Neuronal stem cell (in vitro differentiated cells): Measurements from ENCODE around the gene NOS1AP.

Experiments used
- DNase-seq: peaks from one replicate; pipeline ENCODE4 v3.0.0-alpha.2; 2013; ENCODE audit warnings: low spot score
- H2AFZ ChIP-seq: one replicate; pipeline ENCODE4 v1.6.1; 2013; ENCODE audit warnings: mild to moderate bottlenecking, low read length, inconsistent platforms
- H2AK5ac ChIP-seq: 2 replicates; pipeline ENCODE4 v1.6.1; 2013; ENCODE audit warnings: low read depth, mild to moderate bottlenecking, inconsistent platforms, low read length, moderate library complexity, mixed read lengths
- H2BK120ac ChIP-seq: 2 replicates; pipeline ENCODE4 v1.6.1; 2013; ENCODE audit warnings: low read depth, mild to moderate bottlenecking, inconsistent platforms, low read length, moderate library complexity, mixed read lengths
- H2BK12ac ChIP-seq: one replicate; pipeline ENCODE4 v1.6.1; 2013; ENCODE audit warnings: low read length, inconsistent platforms
- H2BK15ac ChIP-seq: 2 replicates; pipeline ENCODE4 v1.6.1; 2013; ENCODE audit warnings: mild to moderate bottlenecking, low read length, inconsistent platforms, mixed read lengths
- H2BK5ac ChIP-seq: one replicate; pipeline ENCODE4 v1.6.1; 2013; ENCODE audit warnings: inconsistent platforms, mild to moderate bottlenecking, low read length, moderate library complexity
- H3K14ac ChIP-seq: one replicate; pipeline ENCODE4 v1.6.1; 2013; ENCODE audit warnings: low read length, inconsistent platforms
- H3K18ac ChIP-seq: 2 replicates; pipeline ENCODE4 v1.6.1; 2013; ENCODE audit warnings: low read length, inconsistent platforms
- H3K23ac ChIP-seq: 2 replicates; pipeline ENCODE4 v1.6.1; 2013; ENCODE audit warnings: low read depth, mild to moderate bottlenecking, mixed read lengths, low read length, inconsistent platforms; ENCODE audit not compliant: poor library complexity
- H3K27ac ChIP-seq: replicated peaks from 3 replicates; pipeline ENCODE4 v1.5.1; 2013; ENCODE audit warnings: low read length, inconsistent platforms
- H3K27me3 ChIP-seq, 3 experiments: 2 replicates each; pipeline ENCODE4 v1.6.1; 2013; ENCODE audit warnings: low read length in 3 of 3, mild to moderate bottlenecking in 2 of 3, inconsistent platforms in 1 of 3, low read depth in 1 of 3, mixed read lengths in 1 of 3, moderate library complexity in 1 of 3; ENCODE audit not compliant: control insufficient read depth in 3 of 3, insufficient read depth in 3 of 3
- H3K36me3 ChIP-seq, 2 donors: replicated peaks in 1 of 2; 2 replicates each; pipeline ENCODE4 v1.6.1; 2013; ENCODE audit warnings: low read length in 2 of 2; ENCODE audit not compliant: control insufficient read depth in 2 of 2, insufficient read depth in 2 of 2
- H3K4ac ChIP-seq: 2 replicates; pipeline ENCODE4 v1.6.1; 2013; ENCODE audit warnings: inconsistent platforms, mild to moderate bottlenecking, low read length, moderate library complexity
- H3K4me1 ChIP-seq, 2 donors: 1 replicate in 1 of 2; 2 replicates in 1 of 2; pipeline ENCODE4 v1.6.1; 2013; ENCODE audit warnings: low read length in 2 of 2, low read depth in 1 of 2; ENCODE audit not compliant: control insufficient read depth in 2 of 2, insufficient read depth in 1 of 2
- H3K4me2 ChIP-seq: one replicate; pipeline ENCODE4 v1.6.1; 2013; ENCODE audit warnings: mild to moderate bottlenecking, low read length, inconsistent platforms; ENCODE audit not compliant: insufficient read depth, poor library complexity, severe bottlenecking
- H3K4me3 ChIP-seq, 2 donors: 2 replicates each; pipeline ENCODE4 v1.5.1; 2013; ENCODE audit warnings: low read length in 2 of 2, mild to moderate bottlenecking in 2 of 2, inconsistent platforms in 1 of 2, moderate library complexity in 1 of 2
- H3K79me1 ChIP-seq: one replicate; pipeline ENCODE4 v1.6.1; 2013; ENCODE audit warnings: low read depth, mild to moderate bottlenecking, inconsistent platforms, low read length, moderate library complexity
- H3K9ac ChIP-seq: one replicate; pipeline ENCODE4 v1.6.1; 2013; ENCODE audit warnings: mild to moderate bottlenecking, low read depth, low read length, inconsistent platforms; ENCODE audit not compliant: poor library complexity
- H3K9me3 ChIP-seq, 2 donors: replicated peaks in 1 of 2; 2 replicates each; pipeline versions ENCODE3 to v1.6.1; 2013; ENCODE audit warnings: low read length in 2 of 2, mild to moderate bottlenecking in 2 of 2, inconsistent platforms in 1 of 2, low read depth in 1 of 2, mixed read lengths in 1 of 2, moderate library complexity in 1 of 2; ENCODE audit not compliant: control insufficient read depth in 2 of 2, insufficient read depth in 1 of 2
- H4K8ac ChIP-seq: one replicate; pipeline ENCODE4 v1.6.1; 2013; ENCODE audit warnings: low read depth, mild to moderate bottlenecking, inconsistent platforms, low read length, moderate library complexity
- H4K91ac ChIP-seq: one replicate; pipeline ENCODE4 v1.6.1; 2013; ENCODE audit warnings: low read length, low read depth, mild to moderate bottlenecking, inconsistent platforms; ENCODE audit not compliant: poor library complexity
- WGBS, 2 donors: extraction: QIAGEN DNeasy Blood & Tissue Kit; methylation state at CpG; one replicate each; pipeline ENCODE4 v1.1.7; 2013; ENCODE audit warnings: missing lambda C conversion rate in 2 of 2, mixed read lengths in 1 of 2; ENCODE audit not compliant: insufficient read length in 2 of 2, insufficient replicate concordance in 1 of 2; ENCODE audit errors: extremely low coverage in 2 of 2; 5-methylcytosine and 5-hydroxymethylcytosine counted together

NOS1AP gene

DNA sequence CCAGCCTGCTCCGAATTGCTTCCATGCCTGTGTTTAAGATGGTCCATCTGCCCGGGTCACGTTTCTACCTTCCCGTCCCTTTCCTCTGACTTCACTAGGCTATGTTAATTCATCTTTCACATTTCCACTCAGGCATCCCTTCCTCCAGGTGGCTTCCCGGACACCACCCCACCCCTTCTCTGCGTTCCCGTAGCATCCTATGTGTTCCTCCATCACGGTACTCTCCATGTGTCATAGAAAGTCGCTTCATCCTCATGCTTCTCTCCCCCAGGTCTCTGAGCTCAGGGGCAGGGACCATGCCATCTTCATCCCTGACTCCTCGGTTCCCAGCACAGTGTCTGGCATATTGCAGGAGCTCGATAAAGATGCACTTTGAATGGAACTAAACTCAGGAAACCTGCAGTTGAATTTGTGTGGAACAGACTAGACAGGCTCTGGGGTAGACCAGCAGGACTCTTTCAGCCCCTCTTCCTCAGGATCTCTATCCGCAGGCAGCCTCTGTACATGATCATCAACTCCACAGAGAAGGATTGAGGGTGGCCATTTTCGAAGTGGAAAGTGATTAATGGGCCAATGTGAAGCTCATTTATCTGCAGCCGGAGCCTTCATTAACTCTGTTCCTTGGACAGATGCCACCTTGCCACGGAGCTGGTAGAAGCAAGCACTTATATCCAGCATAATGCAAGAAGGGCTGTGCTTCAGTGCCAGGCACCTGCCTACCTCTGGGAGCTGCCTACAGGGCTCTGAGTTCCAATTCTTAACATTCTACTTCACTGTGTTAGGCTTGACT is 321.1 kb downstream of the NOS1AP start:
- Histone ChIP-seq H3K14ac (no peak overlapping the region), H4K8ac (no peak overlapping the region), H3K79me1 (no peaks in the 10 kb centered on the region), H3K4me2 (no peak overlapping the region), H2AFZ (no peak overlapping the region), H3K23ac (no peak overlapping the region), H2BK5ac (no peak overlapping the region), H2BK12ac (no peak overlapping the region), H2BK15ac (peak overlapping the region; percentile 86), H3K9ac (no peak overlapping the region), H3K4ac (no peak overlapping the region), H2BK120ac (peak overlapping the region; percentile 13), H3K18ac (peak overlapping the region; percentile 60), H3K27ac (no peak overlapping the region), H3K4me3 (no peak overlapping the region), H2AK5ac (peak overlapping the region; percentile 0), H3K36me3 (peaks cover 0 to 9% of the 10 kb centered on the region in 2 donors), H4K91ac (no peak overlapping the region), H3K4me1 (peaks cover 18 to 28% of the 10 kb centered on the region in 2 donors), H3K27me3 (no peaks in the 10 kb centered on the region), H3K9me3 (no peaks in the 10 kb centered on the region)
- WGBS, 2 donors, result no CpG with 5 or more reads among the region's 15 CpGs
- DNase-seq, result no peak

DNA sequence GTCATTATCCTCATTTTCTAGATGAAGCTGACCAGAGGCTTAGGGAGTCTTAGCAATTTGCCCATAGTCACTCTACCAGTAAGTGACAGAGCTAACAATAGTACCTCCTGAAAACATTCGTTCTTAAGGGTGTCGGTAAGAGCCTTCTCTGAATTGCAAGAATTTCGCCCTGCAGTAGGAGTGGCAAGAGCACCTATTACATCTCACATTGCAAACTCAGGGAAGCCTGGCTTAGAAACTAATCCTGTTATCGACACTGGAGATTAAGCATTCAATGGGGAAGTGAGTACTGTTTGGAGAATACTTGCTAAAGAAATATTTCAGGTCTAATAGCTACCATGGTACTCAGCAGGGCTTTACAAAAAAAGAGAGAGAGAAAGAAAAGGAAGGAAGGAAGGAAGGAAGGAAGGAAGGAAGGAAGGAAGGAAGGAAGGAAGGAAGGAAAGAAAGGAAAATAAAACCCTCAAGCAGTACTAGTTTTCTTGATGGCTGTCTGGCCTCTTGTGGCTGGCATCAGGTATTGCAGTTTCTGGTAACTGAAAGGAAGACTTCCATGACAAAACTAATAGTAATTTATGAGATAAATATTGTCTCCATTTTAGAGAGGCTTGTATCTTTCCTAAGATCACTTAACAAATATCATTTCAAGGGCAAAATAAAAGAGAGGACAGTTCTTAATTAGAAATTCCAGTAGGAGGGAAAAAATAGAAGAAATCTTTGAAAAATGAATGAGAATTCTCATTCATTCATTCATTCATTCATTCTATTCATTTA is 322.5 kb downstream of the NOS1AP start:
- WGBS, 2 donors, result no CpG with 5 or more reads among the region's 4 CpGs

DNA sequence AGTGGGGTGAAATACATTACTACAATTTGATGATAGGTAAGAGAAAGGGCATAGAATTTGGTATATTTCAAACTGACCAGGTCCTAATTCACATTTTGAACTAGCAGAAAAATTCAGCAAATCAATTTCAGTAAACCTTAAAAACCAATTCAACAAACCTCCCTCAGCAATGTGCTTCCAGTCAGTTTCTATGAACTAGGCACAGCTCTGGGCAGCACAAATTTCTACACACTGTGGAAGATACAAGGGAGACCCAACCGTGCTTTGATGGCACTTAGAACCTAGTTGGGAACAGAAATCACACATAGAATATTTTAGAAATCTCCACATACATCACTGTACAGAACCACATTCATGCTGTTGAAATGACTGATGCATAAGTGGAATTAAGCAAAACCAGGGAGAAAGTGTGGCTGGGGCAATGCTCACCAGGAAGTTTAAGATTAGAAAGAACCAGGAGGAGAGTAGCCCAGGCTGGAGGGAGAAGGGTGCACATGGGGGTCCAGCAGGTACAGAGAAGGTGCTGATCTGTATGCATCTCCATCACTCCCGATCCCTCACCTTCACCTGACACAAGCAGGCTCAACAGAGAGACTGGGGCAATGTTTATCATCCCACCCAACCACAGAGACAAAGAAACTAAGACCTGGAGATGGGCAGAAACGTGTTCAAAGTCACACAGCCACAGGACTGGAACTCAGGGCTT is 326.9 kb downstream of the NOS1AP start:
- no peak for DNase-seq
- H2AK5ac ChIP-seq, result no peak overlapping the region
- H3K9ac ChIP-seq, result no peak overlapping the region
- H3K79me1 ChIP-seq, result no peaks in the 10 kb centered on the region
- H3K27me3 ChIP-seq, result no peaks in the 10 kb centered on the region
- H2AFZ ChIP-seq, result no peak overlapping the region
- H4K91ac ChIP-seq, result no peak overlapping the region
- H3K9me3 ChIP-seq, result no peaks in the 10 kb centered on the region
- peaks cover 7 to 12% of the 10 kb centered on the region in 2 donors for H3K4me1 ChIP-seq
- H3K23ac ChIP-seq, result no peak overlapping the region
- H3K4me3 ChIP-seq, result no peak overlapping the region
- no peak overlapping the region for H2BK5ac ChIP-seq
- no peak overlapping the region for H3K4ac ChIP-seq
- no peak overlapping the region for H3K4me2 ChIP-seq
- WGBS, 2 donors, result no CpG with 5 or more reads among the region's 3 CpGs
- no peak overlapping the region for H2BK120ac ChIP-seq
- no peak overlapping the region for H4K8ac ChIP-seq
- no peak overlapping the region for H2BK15ac ChIP-seq
- H3K27ac ChIP-seq, result no peak overlapping the region
- no peak overlapping the region for H2BK12ac ChIP-seq
- H3K18ac ChIP-seq, result no peak overlapping the region
- no peaks in the 10 kb centered on the region for H3K36me3 ChIP-seq
- H3K14ac ChIP-seq, result no peak overlapping the region

More for the DNA sequence above, 322.5 kb downstream of the NOS1AP start:
- Histone ChIP-seq H2AFZ (peak overlapping the region; percentile 31), H3K4me2 (no peak overlapping the region), H2BK5ac (no peak overlapping the region), H3K79me1 (no peaks in the 10 kb centered on the region), H3K4ac (no peak overlapping the region), H2BK120ac (no peak overlapping the region), H3K9ac (no peak overlapping the region), H3K4me1 (peaks cover 18 to 27% of the 10 kb centered on the region in 2 donors), H3K27ac (peak overlapping the region; percentile 28), H4K8ac (no peak overlapping the region), H4K91ac (no peak overlapping the region), H2BK12ac (no peak overlapping the region), H3K4me3 (no peak overlapping the region), H3K14ac (no peak overlapping the region), H2AK5ac (no peak overlapping the region), H3K18ac (no peak overlapping the region), H3K27me3 (no peaks in the 10 kb centered on the region), H3K23ac (no peak overlapping the region), H2BK15ac (no peak overlapping the region), H3K36me3 (peaks cover 0 to under 1% of the 10 kb centered on the region in 2 donors), H3K9me3 (no peaks in the 10 kb centered on the region)
- DNase-seq, result peak; percentile 44

DNA sequence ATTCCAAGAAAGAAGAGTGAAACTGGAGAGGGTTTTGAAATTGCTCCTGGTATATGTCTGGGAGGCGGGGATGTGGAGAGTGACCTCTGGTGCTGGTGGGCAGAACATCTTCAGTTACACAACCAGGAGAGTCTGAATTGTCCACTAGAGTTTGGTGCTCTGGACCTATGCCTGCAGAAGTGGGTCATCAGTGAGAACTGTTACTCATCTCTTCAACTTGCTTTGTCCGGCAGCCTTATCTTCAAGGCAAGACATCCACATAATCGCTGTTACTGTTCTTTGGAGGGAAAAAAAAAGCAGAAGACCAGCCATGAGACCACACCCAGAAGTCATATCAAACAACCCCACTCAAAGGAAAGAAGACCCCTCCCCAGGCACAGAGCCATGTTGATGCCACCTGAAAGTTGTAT is 327.6 kb downstream of the NOS1AP start:
- H2BK5ac ChIP-seq, result no peak overlapping the region
- H2BK120ac ChIP-seq, result no peak overlapping the region
- no peak overlapping the region for H3K4me2 ChIP-seq
- H3K27me3 ChIP-seq, result no peaks in the 10 kb centered on the region
- no peak overlapping the region for H2AK5ac ChIP-seq
- no peak overlapping the region for H2BK12ac ChIP-seq
- H3K4me1 ChIP-seq, result peaks cover 3 to 10% of the 10 kb centered on the region in 2 donors
- H3K79me1 ChIP-seq, result no peaks in the 10 kb centered on the region
- H4K91ac ChIP-seq, result no peak overlapping the region
- no peak overlapping the region for H3K4ac ChIP-seq
- no peaks in the 10 kb centered on the region for H3K9me3 ChIP-seq
- DNase-seq, result no peak
- no peak overlapping the region for H4K8ac ChIP-seq
- no peak overlapping the region for H3K4me3 ChIP-seq
- no peak overlapping the region for H3K27ac ChIP-seq
- H3K18ac ChIP-seq, result no peak overlapping the region
- H3K36me3 ChIP-seq, result no peaks in the 10 kb centered on the region
- no peak overlapping the region for H2AFZ ChIP-seq
- H3K14ac ChIP-seq, result no peak overlapping the region
- no peak overlapping the region for H3K9ac ChIP-seq
- H3K23ac ChIP-seq, result no peak overlapping the region
- WGBS, 2 donors, result no CpG with 5 or more reads among the region's 3 CpGs
- no peak overlapping the region for H2BK15ac ChIP-seq
